Renal pelvis (tissue), 12 donors: ENCODE measurements around the gene ZHX3. TPM values are rescaled to one million over a fixed set of nuclear protein-coding genes. Genes with fewer than 3 reads are reported as not detected.

Experiments used
- DNase-seq: peaks from one replicate; pipeline ENCODE4 v3.0.0-alpha.2; 2013
- long read RNA-seq, 16 experiments: transcript quantifications; one replicate each; lab custom pipeline, GENCODE V29; 2026
- polyA plus RNA-seq, 3 donors: library from polyadenylated mRNA; unstranded; fragments of 120-200 nt; gene quantifications; one replicate each; pipeline ENCODE4 v1.2.1, GENCODE V29; 2013; ENCODE audit not compliant: insufficient read length in 3 of 3

Gene ZHX3
- polyA plus RNA-seq = 10 to 100 TPM; 21.3 to 26.9 (median 25.5) TPM
- long read RNA-seq, donor 1, partial matches to known transcripts = 0 of 1 reads
- long read RNA-seq, donor 1, other reads (novel, unspliced or antisense) = 0 of 1 reads
- long read RNA-seq, donor 2, partial matches to known transcripts = 0 of 1 reads
- long read RNA-seq, donor 2, other reads (novel, unspliced or antisense) = 0 of 1 reads
- long read RNA-seq, donor 3, full-length matches to known transcripts = 2 of 2 reads
- long read RNA-seq, donor 3, partial matches to known transcripts = 0 of 2 reads
- long read RNA-seq, donor 3, other reads (novel, unspliced or antisense) = 0 of 2 reads
- long read RNA-seq, donor 4, full-length matches to known transcripts = 2 of 2 reads
- long read RNA-seq, donor 4, partial matches to known transcripts = 0 of 2 reads
- long read RNA-seq, donor 4, other reads (novel, unspliced or antisense) = 0 of 2 reads
- long read RNA-seq, donor 5 = 0 reads
- long read RNA-seq, donor 6, partial matches to known transcripts = 0 of 2 reads
- long read RNA-seq, donor 6, other reads (novel, unspliced or antisense) = 0 of 2 reads
- long read RNA-seq, donor 7, full-length matches to known transcripts = 5 of 5 reads
- long read RNA-seq, donor 7, partial matches to known transcripts = 0 of 5 reads
- long read RNA-seq, donor 7, other reads (novel, unspliced or antisense) = 0 of 5 reads
- long read RNA-seq, donor 8, partial matches to known transcripts = 0 of 1 reads
- long read RNA-seq, donor 8, other reads (novel, unspliced or antisense) = 0 of 1 reads
- long read RNA-seq, donor 9, full-length matches to known transcripts = 2 of 2 reads
- long read RNA-seq, donor 9, partial matches to known transcripts = 0 of 2 reads
- long read RNA-seq, donor 9, other reads (novel, unspliced or antisense) = 0 of 2 reads
- long read RNA-seq, donor 10, partial matches to known transcripts = 21 of 24 reads
- long read RNA-seq, donor 10, other reads (novel, unspliced or antisense) = 0 of 24 reads
- long read RNA-seq, donor 11, partial matches to known transcripts = 0 of 3 reads
- long read RNA-seq, donor 11, other reads (novel, unspliced or antisense) = 0 of 3 reads
- long read RNA-seq, donor 12, full-length matches to known transcripts = 4 of 4 reads
- long read RNA-seq, donor 12, partial matches to known transcripts = 0 of 4 reads
- long read RNA-seq, donor 12, other reads (novel, unspliced or antisense) = 0 of 4 reads
- long read RNA-seq, donor 13, partial matches to known transcripts = 0 of 2 reads
- long read RNA-seq, donor 13, other reads (novel, unspliced or antisense) = 0 of 2 reads
- long read RNA-seq, donor 14, full-length matches to known transcripts = 8 of 13 reads
- long read RNA-seq, donor 14, partial matches to known transcripts = 5 of 13 reads
- long read RNA-seq, donor 14, other reads (novel, unspliced or antisense) = 0 of 13 reads
- long read RNA-seq, donor 15, full-length matches to known transcripts = 3 of 3 reads
- long read RNA-seq, donor 15, partial matches to known transcripts = 0 of 3 reads
- long read RNA-seq, donor 15, other reads (novel, unspliced or antisense) = 0 of 3 reads
- long read RNA-seq, donor 16, partial matches to known transcripts = 0 of 4 reads
- long read RNA-seq, donor 16, other reads (novel, unspliced or antisense) = 0 of 4 reads

- peak; percentile 96 for DNase-seq
Observed at GRCh38 chr20:41317546-41318270, at the start of gene ZHX3. ZHX3 (minus strand) TSS chr20:41317731; CDS start chr20:41204916, 112,815 bp downstream.

- DNase-seq = no peak
Observed at GRCh38 chr20:41367393-41367695, 49.8 kb upstream of the ZHX3 start.

GRCh38 chr20:41366546-41367392, 49.2 kb upstream of the ZHX3 start, which contains the start of gene EMILIN3:
EMILIN3 (minus strand) TSS chr20:41366818; CDS start chr20:41366634, 184 bp downstream.
- no peak for DNase-seq

GRCh38 chr20:41365777-41366545, 48.4 kb upstream of the ZHX3 start:
- no peak for DNase-seq

GRCh38 chr20:41364967-41365765, 47.6 kb upstream of the ZHX3 start:
- DNase-seq = no peak

- no peak for DNase-seq
Observed at GRCh38 chr20:41364236-41364855, 46.8 kb upstream of the ZHX3 start.

GRCh38 chr20:41363601-41364000, 46.1 kb upstream of the ZHX3 start:
- no peak for DNase-seq

GRCh38 chr20:41362748-41363140, 45.2 kb upstream of the ZHX3 start:
- DNase-seq = no peak

GRCh38 chr20:41361757-41362747, 44.5 kb upstream of the ZHX3 start:
- DNase-seq = no peak

- no peak for DNase-seq
Observed at GRCh38 chr20:41360831-41361756, 43.6 kb upstream of the ZHX3 start.

GRCh38 chr20:41359541-41360011, 42.0 kb upstream of the ZHX3 start:
- DNase-seq = no peak

GRCh38 chr20:41358717-41359116, 41.2 kb upstream of the ZHX3 start:
- no peak for DNase-seq

GRCh38 chr20:41358230-41358629, 40.7 kb upstream of the ZHX3 start:
- DNase-seq = no peak

GRCh38 chr20:41357424-41358163, 40.1 kb upstream of the ZHX3 start:
- DNase-seq = no peak
